HCT116 (cell line): Measurements from ENCODE around the gene KIAA1671. TPM values are rescaled to one million over a fixed set of nuclear protein-coding genes. Genes with fewer than 3 reads are reported as not detected.
A peak's percentile ranks its signal among the peaks of the same experiment; 100 is the strongest.

Experiments
- ATAC-seq: fragments of 200-7000 bp; cut with Tn5 transposase; 2 replicates; pipeline ENCODE4 v1.9.1; 2020; ENCODE audit warnings: mild to moderate bottlenecking, moderate library complexity
- BruUV-seq: library from RNA; stranded (reverse); fragments of 400-500 nt; replicated peaks from 2 replicates; lab custom pipeline; 2021; lab: Mats Ljungman, UMichigan
- CTCF ChIA-PET: fragments of 300-600 bp; sonication (Branson Sonifier 250); formaldehyde crosslinking; loops from one replicate; lab custom pipeline; 2021; ENCODE audit warnings: antibody characterized with exemption; lab: Charles Lee
- POLR2A ChIA-PET: fragments of 300-600, 350-600 bp; sonication (Branson Sonifier 250); formaldehyde crosslinking; loops from one replicate; lab custom pipeline; 2021; ENCODE audit warnings: antibody characterized with exemption; lab: Charles Lee
- RAD21 ChIA-PET, 2 experiments: fragments of 300-600 bp; sonication (Branson Sonifier 250); formaldehyde crosslinking; loops; one replicate each; lab custom pipeline; 2023; ENCODE audit warnings: low total read pairs in 2 of 2; ENCODE audit not compliant: uncharacterized antibody in 2 of 2, unreplicated experiment in 2 of 2, low non-redundant PET in 1 of 2; lab: Charles Lee
- DNase-seq: peaks from one replicate; pipeline ENCODE4 v3.0.0-alpha.2; 2010; ENCODE audit warnings: low read depth, low spot score
- H2AFZ ChIP-seq: fragments of 200-600 bp; shearing (Covaris generic), sonication (generic); 2 replicates; pipeline ENCODE4 v1.6.1; 2017; ENCODE audit warnings: low read depth, mixed run types, mixed read lengths, antibody characterized with exemption, low read length; ENCODE audit not compliant: poor library complexity, severe bottlenecking
- H3K27ac ChIP-seq: 2 replicates; pipeline ENCODE4 v1.5.1; 2012; ENCODE audit warnings: low read depth, low read length
- H3K27me3 ChIP-seq: fragments of 200-600 bp; sonication (generic); 2 replicates; pipeline ENCODE4 v1.6.1; 2016; ENCODE audit warnings: mixed run types, low read length, mixed read lengths; ENCODE audit not compliant: insufficient read depth
- H3K36me3 ChIP-seq, 2 experiments: fragments of 200-500 bp in 1 of 2; fragments of 200-600 bp in 1 of 2; sonication (Bioruptor generic) in 1 of 2; sonication (generic) in 1 of 2; 2 replicates each; pipeline versions ENCODE4 v1.5.1 to v1.6.1; 2014 to 2016; ENCODE audit warnings: low read length in 2 of 2, inconsistent platforms in 1 of 2, mixed read lengths in 1 of 2, mixed run types in 1 of 2; ENCODE audit not compliant: insufficient read depth in 2 of 2, control insufficient read depth in 1 of 2
- H3K4me1 ChIP-seq, 2 experiments: fragments of 200-600 bp in 1 of 2; sonication (generic) in 1 of 2; 2 replicates each; pipeline versions ENCODE4 v1.5.1 to v1.6.1; 2012 to 2017; ENCODE audit warnings: low read length in 2 of 2, inconsistent platforms in 1 of 2, mild to moderate bottlenecking in 1 of 2, mixed read lengths in 1 of 2, mixed run types in 1 of 2, moderate library complexity in 1 of 2; ENCODE audit not compliant: insufficient read depth in 2 of 2, control insufficient read depth in 1 of 2
- H3K4me2 ChIP-seq: fragments of 200-600 bp; sonication (generic); 2 replicates; pipeline ENCODE4 v1.6.1; 2017; ENCODE audit warnings: mixed run types, low read length, mixed read lengths
- H3K4me3 ChIP-seq, 2 experiments: fragments of 200-600 bp in 1 of 2; sonication (generic) in 1 of 2; replicated peaks in 1 of 2; 2 replicates each; pipeline ENCODE4 v1.5.1; 2011 to 2016; ENCODE audit warnings: low read length in 2 of 2, control low read depth in 1 of 2, low read depth in 1 of 2, mild to moderate bottlenecking in 1 of 2, mixed read lengths in 1 of 2, mixed run types in 1 of 2
- H3K79me2 ChIP-seq: fragments of 200-600 bp; sonication (generic); 2 replicates; pipeline ENCODE4 v1.6.1; 2017; ENCODE audit warnings: mild to moderate bottlenecking, mixed run types, low read length, moderate library complexity, mixed read lengths; ENCODE audit not compliant: insufficient read depth
- H3K9ac ChIP-seq: fragments of 200-600 bp; sonication (generic); 2 replicates; pipeline ENCODE4 v1.6.1; 2016; ENCODE audit warnings: low read length, mixed read lengths
- H3K9me2 ChIP-seq: fragments of 200-600 bp; sonication (generic), shearing (Covaris generic); 2 replicates; pipeline ENCODE4 v1.6.1; 2017; ENCODE audit warnings: mixed run types, mild to moderate bottlenecking, moderate library complexity; ENCODE audit not compliant: insufficient read depth
- H3K9me3 ChIP-seq, 2 experiments: fragments of 200-500 bp in 1 of 2; fragments of 200-600 bp in 1 of 2; sonication (Bioruptor generic) in 1 of 2; sonication (generic) in 1 of 2; 2 replicates each; pipeline ENCODE4 v1.6.1; 2014 to 2017; ENCODE audit warnings: low read length in 2 of 2, mixed read lengths in 2 of 2, inconsistent platforms in 1 of 2, low read depth in 1 of 2, mild to moderate bottlenecking in 1 of 2, mixed run types in 1 of 2, moderate library complexity in 1 of 2; ENCODE audit not compliant: control insufficient read depth in 1 of 2, insufficient read depth in 1 of 2
- H4K20me1 ChIP-seq: fragments of 200-600 bp; sonication (generic), shearing (Covaris generic); 2 replicates; pipeline ENCODE4 v1.6.1; 2017; ENCODE audit warnings: mixed run types, mild to moderate bottlenecking, moderate library complexity; ENCODE audit not compliant: insufficient read depth
- CEBPB ChIP-seq: IDR thresholded peaks from 2 replicates; pipeline ENCODE4 v1.6.1; 2012; ENCODE audit warnings: low read depth
- EGR1 ChIP-seq: IDR thresholded peaks from 2 replicates; pipeline ENCODE4 v1.6.1; 2012; ENCODE audit warnings: low read depth
- ELF1 ChIP-seq: IDR thresholded peaks from 2 replicates; pipeline ENCODE4 v1.6.1; 2012; ENCODE audit warnings: low read depth, borderline replicate concordance
- FOSL1 ChIP-seq: IDR thresholded peaks from 2 replicates; pipeline ENCODE4 v1.6.1; 2012; ENCODE audit warnings: low read depth
- JUND ChIP-seq: IDR thresholded peaks from 2 replicates; pipeline ENCODE4 v1.6.1; 2012
- RAD21 ChIP-seq: IDR thresholded peaks from 2 replicates; pipeline ENCODE4 v1.6.1; 2012; ENCODE audit warnings: low read depth, mild to moderate bottlenecking
- SP1 ChIP-seq: IDR thresholded peaks from 2 replicates; pipeline ENCODE4 v1.6.1; 2012; ENCODE audit warnings: low read depth
- YY1 ChIP-seq: IDR thresholded peaks from 2 replicates; pipeline ENCODE4 v1.6.1; 2011; ENCODE audit warnings: low read length, low read depth, moderate library complexity, mild to moderate bottlenecking; ENCODE audit not compliant: insufficient replicate concordance; ENCODE audit errors: extremely low read depth
- intact Hi-C: fragments of 100-400 bp; cut with micrococcal nuclease; formaldehyde crosslinking; loops from 2 replicates; pipeline ENCODE4 v1.10.0; 2022
- total RNA-seq: library from RNA; stranded (reverse); gene quantifications from one replicate; pipeline ENCODE4 v1.2.1, GENCODE V29; 2021; ENCODE audit not compliant: unreplicated experiment
- TF ChIP-seq, protein P1 (sequence below), 3 experiments: fragments of 200-600 bp in 1 of 3; sonication (generic) in 1 of 3; IDR thresholded peaks in 2 of 3; conservative IDR thresholded peaks in 1 of 3; 2 replicates each; pipeline ENCODE4 v1.5.1; 2012 to 2017; ENCODE audit warnings: low read depth in 2 of 3, low read length in 2 of 3, antibody characterized with exemption in 1 of 3, borderline replicate concordance in 1 of 3, control low read depth in 1 of 3, mild to moderate bottlenecking in 1 of 3, mixed read lengths in 1 of 3, mixed run types in 1 of 3, moderate library complexity in 1 of 3; ENCODE audit not compliant: insufficient read depth in 1 of 3
- TF ChIP-seq, protein P2 (sequence below): IDR thresholded peaks from 2 replicates; pipeline ENCODE4 v1.6.1; 2012; ENCODE audit warnings: low read depth

KIAA1671 gene
- total RNA-seq, 1 experiment from 2014 or later = 36.8 TPM

DNA sequence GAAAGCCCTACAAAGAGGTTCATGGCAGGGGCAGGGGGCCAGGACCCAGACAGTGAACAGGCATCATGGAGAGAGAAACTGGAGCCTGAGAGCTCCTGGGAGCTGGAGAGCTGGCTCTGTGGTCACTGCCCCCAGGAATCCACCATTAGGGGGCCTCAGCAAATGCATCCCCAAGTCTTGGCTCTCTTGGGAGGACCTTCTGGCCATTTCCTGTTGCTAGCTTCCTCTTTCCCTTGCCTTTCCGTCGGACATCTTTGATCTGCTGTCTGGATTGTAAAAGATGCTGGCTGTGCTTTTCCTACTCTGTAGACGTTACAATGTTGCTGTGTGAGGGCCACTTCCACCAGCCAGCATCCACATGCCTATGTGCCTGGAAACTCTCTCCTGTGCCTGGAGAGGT lies 259.8 kb downstream of the KIAA1671 start:
- Histone ChIP-seq H3K9me3 (peaks cover 0 to 5% of the 10 kb centered on the region in 2 experiments; a peak in 1 of 4 replicates), H2AFZ (no peak overlapping the region), H3K36me3 (no peaks in the 10 kb centered on the region), H3K9ac (no peak overlapping the region), H3K4me1 (no peaks in the 10 kb centered on the region), H3K9me2 (no peaks in the 10 kb centered on the region), H4K20me1 (no peaks in the 10 kb centered on the region), H3K4me2 (no peak overlapping the region), H3K79me2 (no peaks in the 10 kb centered on the region), H3K27ac (no peak overlapping the region), H3K27me3 (0 out of 2 replicates have a peak, but pooled peaks cover 4% of the 10 kb centered on the region), H3K4me3 (no peak overlapping the region)
- ATAC-seq (no peak), DNase-seq (no peak)
- BruUV-seq = no TSS peak
- CTCF ChIA-PET = interaction anchor here (1.3 kb wide), 1 partner anchor 10 kb away, joined by 9 read pairs; no protein-coding TSS in a partner anchor
- intact Hi-C loops = no loop called here
- POLR2A ChIA-PET = no interaction called here
- TF ChIP-seq RAD21 = no peak
- TF ChIP-seq, protein P1, sequence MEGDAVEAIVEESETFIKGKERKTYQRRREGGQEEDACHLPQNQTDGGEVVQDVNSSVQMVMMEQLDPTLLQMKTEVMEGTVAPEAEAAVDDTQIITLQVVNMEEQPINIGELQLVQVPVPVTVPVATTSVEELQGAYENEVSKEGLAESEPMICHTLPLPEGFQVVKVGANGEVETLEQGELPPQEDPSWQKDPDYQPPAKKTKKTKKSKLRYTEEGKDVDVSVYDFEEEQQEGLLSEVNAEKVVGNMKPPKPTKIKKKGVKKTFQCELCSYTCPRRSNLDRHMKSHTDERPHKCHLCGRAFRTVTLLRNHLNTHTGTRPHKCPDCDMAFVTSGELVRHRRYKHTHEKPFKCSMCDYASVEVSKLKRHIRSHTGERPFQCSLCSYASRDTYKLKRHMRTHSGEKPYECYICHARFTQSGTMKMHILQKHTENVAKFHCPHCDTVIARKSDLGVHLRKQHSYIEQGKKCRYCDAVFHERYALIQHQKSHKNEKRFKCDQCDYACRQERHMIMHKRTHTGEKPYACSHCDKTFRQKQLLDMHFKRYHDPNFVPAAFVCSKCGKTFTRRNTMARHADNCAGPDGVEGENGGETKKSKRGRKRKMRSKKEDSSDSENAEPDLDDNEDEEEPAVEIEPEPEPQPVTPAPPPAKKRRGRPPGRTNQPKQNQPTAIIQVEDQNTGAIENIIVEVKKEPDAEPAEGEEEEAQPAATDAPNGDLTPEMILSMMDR (IDR thresholded peaks at IDR 0.05 in 2 of 3, conservative IDR thresholded peaks at IDR 0.05 in 1 of 3; ENCODE audit: borderline replicate concordance in 1 of 3, insufficient read depth in 1 of 3, low read depth in 2 of 3, low read length in 2 of 3) = 0 out of 6 replicates have a peak, but pooled peaks of 1 of the 3 experiments have one; percentile 10
- RAD21 ChIA-PET = no interaction called here

DNA sequence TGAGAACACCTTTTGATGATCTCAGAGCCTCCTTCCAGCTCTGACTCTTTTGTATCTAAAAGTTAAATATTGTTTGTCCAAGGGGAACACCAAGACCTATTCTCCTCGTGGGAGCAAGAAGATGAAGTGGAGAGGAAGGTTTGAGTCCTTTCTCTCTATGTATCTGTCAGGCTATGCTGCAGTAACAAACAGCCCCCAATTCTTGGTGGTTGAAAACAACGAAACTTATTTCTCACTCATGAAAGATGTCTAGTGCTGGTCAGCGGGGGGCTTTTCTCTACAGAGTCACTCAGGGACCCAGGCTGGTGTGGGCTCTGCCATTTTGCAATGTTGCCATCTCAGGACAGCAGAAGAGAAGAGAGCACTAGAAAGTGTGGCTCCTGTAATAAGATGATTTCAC lies 260.7 kb downstream of the KIAA1671 start:
- H3K9me3 ChIP-seq = peaks cover 0 to 5% of the 10 kb centered on the region in 2 experiments; a peak in 1 of 4 replicates
- BruUV-seq = no TSS peak
- H3K79me2 ChIP-seq = no peaks in the 10 kb centered on the region
- no peaks in the 10 kb centered on the region for H3K4me1 ChIP-seq
- TF ChIP-seq SP1 (no peak), JUND (no peak), FOSL1 (no peak), ELF1 (no peak), CEBPB (no peak), YY1 (no peak), EGR1 (no peak)
- TF ChIP-seq, protein P1 (IDR thresholded peaks at IDR 0.05 in 2 of 3, conservative IDR thresholded peaks at IDR 0.05 in 1 of 3; ENCODE audit: borderline replicate concordance in 1 of 3, insufficient read depth in 1 of 3, low read depth in 2 of 3, low read length in 2 of 3) = no peak
- TF ChIP-seq, protein P2, sequence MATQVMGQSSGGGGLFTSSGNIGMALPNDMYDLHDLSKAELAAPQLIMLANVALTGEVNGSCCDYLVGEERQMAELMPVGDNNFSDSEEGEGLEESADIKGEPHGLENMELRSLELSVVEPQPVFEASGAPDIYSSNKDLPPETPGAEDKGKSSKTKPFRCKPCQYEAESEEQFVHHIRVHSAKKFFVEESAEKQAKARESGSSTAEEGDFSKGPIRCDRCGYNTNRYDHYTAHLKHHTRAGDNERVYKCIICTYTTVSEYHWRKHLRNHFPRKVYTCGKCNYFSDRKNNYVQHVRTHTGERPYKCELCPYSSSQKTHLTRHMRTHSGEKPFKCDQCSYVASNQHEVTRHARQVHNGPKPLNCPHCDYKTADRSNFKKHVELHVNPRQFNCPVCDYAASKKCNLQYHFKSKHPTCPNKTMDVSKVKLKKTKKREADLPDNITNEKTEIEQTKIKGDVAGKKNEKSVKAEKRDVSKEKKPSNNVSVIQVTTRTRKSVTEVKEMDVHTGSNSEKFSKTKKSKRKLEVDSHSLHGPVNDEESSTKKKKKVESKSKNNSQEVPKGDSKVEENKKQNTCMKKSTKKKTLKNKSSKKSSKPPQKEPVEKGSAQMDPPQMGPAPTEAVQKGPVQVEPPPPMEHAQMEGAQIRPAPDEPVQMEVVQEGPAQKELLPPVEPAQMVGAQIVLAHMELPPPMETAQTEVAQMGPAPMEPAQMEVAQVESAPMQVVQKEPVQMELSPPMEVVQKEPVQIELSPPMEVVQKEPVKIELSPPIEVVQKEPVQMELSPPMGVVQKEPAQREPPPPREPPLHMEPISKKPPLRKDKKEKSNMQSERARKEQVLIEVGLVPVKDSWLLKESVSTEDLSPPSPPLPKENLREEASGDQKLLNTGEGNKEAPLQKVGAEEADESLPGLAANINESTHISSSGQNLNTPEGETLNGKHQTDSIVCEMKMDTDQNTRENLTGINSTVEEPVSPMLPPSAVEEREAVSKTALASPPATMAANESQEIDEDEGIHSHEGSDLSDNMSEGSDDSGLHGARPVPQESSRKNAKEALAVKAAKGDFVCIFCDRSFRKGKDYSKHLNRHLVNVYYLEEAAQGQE = no peak
- H4K20me1 ChIP-seq = no peaks in the 10 kb centered on the region
- no peak overlapping the region for H3K4me3 ChIP-seq
- H3K27ac ChIP-seq = no peak overlapping the region
- ChIA-PET POLR2A (no interaction called here), CTCF (interaction anchor here (1.3 kb wide), 1 partner anchor 11 kb away, joined by 9 read pairs; no protein-coding TSS in a partner anchor), RAD21 (no interaction called here)
- DNase-seq (no peak), ATAC-seq (no peak)
- 0 out of 2 replicates have a peak, but pooled peaks cover 4% of the 10 kb centered on the region for H3K27me3 ChIP-seq
- H2AFZ ChIP-seq = no peak overlapping the region
- intact Hi-C loops = no loop called here
- H3K4me2 ChIP-seq = no peak overlapping the region
- H3K9me2 ChIP-seq = no peaks in the 10 kb centered on the region
- H3K9ac ChIP-seq = no peak overlapping the region
- no peaks in the 10 kb centered on the region for H3K36me3 ChIP-seq
